K562 (cell line): Measurements from ENCODE around the gene YBX2. TPM values are rescaled to one million over a fixed set of nuclear protein-coding genes. Genes with fewer than 3 reads are reported as not detected.
A peak's percentile ranks its signal among the peaks of the same experiment; 100 is the strongest.

Experiments used
- ATAC-seq: fragments of 200-7000 bp; cut with Tn5 transposase; 3 replicates; pipeline ENCODE4 v1.9.1; 2020; ENCODE audit warnings: moderate library complexity
- BruUV-seq: library from RNA; stranded (reverse); fragments of 400-500 nt; replicated peaks from 2 replicates; lab custom pipeline; 2021; lab: Mats Ljungman, UMichigan
- CTCF ChIA-PET: fragments of 300-600 bp; formaldehyde crosslinking; extraction: SDS; loops from one replicate; lab custom pipeline; 2021; ENCODE audit warnings: low intra/inter-chr PET ratio; lab: Yijun Ruan, JAX
- POLR2A ChIA-PET: fragments of 300-600, 350-650 bp; sonication (Branson Sonifier 250); formaldehyde crosslinking; extraction: SDS; loops from one replicate; lab custom pipeline; 2021; ENCODE audit warnings: antibody characterized with exemption, inconsistent platforms; lab: Yijun Ruan, JAX
- DNase-seq, 4 experiments: peaks; one replicate each; pipeline versions ENCODE4 v3.0.0 to v3.0.0-alpha.2; 2011 to 2018; ENCODE audit warnings: low spot score in 3 of 4, mixed read lengths in 3 of 4; ENCODE audit errors: extremely low read depth in 1 of 4
- FAIRE-seq: peaks from 2 replicates; lab custom pipeline; 2011; peaks lifted over from hg19 to GRCh38; lab: Jason Lieb, UNC
- H2AFZ ChIP-seq: 2 replicates; pipeline ENCODE4 v1.6.0; 2011; ENCODE audit warnings: low read depth, low read length, control low read depth, inconsistent platforms
- H3K27ac ChIP-seq: fragments of 200-600 bp; 3 replicates; pipeline ENCODE4 v1.8.0; 2011; ENCODE audit warnings: low read depth, mild to moderate bottlenecking, control low read depth, inconsistent platforms, low read length, moderate library complexity, mixed read lengths; ENCODE audit errors: extremely low read depth
- H3K27me3 ChIP-seq, 2 experiments: fragments of 300-600 bp in 1 of 2; 2 replicates in 1 of 2; 3 replicates in 1 of 2; pipeline versions ENCODE4 v1.6.0 to v1.8.0; 2011; ENCODE audit warnings: inconsistent platforms in 2 of 2, low read length in 2 of 2, mild to moderate bottlenecking in 1 of 2, mixed read lengths in 1 of 2, moderate library complexity in 1 of 2; ENCODE audit not compliant: control insufficient read depth in 2 of 2, insufficient read depth in 2 of 2
- H3K36me3 ChIP-seq: fragments of 300-600 bp; 3 replicates; pipeline ENCODE4 v1.8.0; 2011; ENCODE audit warnings: mild to moderate bottlenecking, low read length, inconsistent platforms; ENCODE audit not compliant: control insufficient read depth, insufficient read depth
- H3K4me1 ChIP-seq, 2 experiments: fragments of 200-600 bp in 1 of 2; replicated peaks in 1 of 2; 2 replicates in 1 of 2; 3 replicates in 1 of 2; pipeline versions ENCODE4 v1.5.1 to v1.8.0; 2011; ENCODE audit warnings: inconsistent platforms in 2 of 2, low read length in 2 of 2, mild to moderate bottlenecking in 1 of 2, mixed read lengths in 1 of 2, moderate library complexity in 1 of 2; ENCODE audit not compliant: control insufficient read depth in 2 of 2, insufficient read depth in 2 of 2
- H3K4me2 ChIP-seq: 2 replicates; pipeline ENCODE4 v1.6.1; 2011; ENCODE audit warnings: low read length, control low read depth, inconsistent platforms, mixed read lengths; ENCODE audit not compliant: insufficient read depth
- H3K4me3 ChIP-seq: fragments of 200-600 bp; sonication (generic), shearing (Covaris generic); 2 replicates; pipeline ENCODE4 v1.5.1; 2016; ENCODE audit warnings: control low read depth, inconsistent platforms
- H3K79me2 ChIP-seq: fragments of 200-600 bp; 3 replicates; pipeline ENCODE4 v1.8.0; 2011; ENCODE audit warnings: low read length, inconsistent platforms; ENCODE audit not compliant: control insufficient read depth, insufficient read depth
- H3K9ac ChIP-seq, 2 experiments: 2 replicates each; pipeline versions ENCODE4 v1.6.0 to v1.6.1; 2011; ENCODE audit warnings: low read depth in 2 of 2, low read length in 2 of 2, control low read depth in 1 of 2, inconsistent platforms in 1 of 2, mild to moderate bottlenecking in 1 of 2, mixed read lengths in 1 of 2; ENCODE audit not compliant: insufficient read depth in 1 of 2
- H3K9me1 ChIP-seq: one replicate; pipeline ENCODE4 v1.6.0; 2011; ENCODE audit warnings: inconsistent platforms, mild to moderate bottlenecking, low read length, moderate library complexity; ENCODE audit not compliant: control insufficient read depth, insufficient read depth
- H3K9me3 ChIP-seq: replicated peaks from 2 replicates; pipeline ENCODE4 v1.5.1; 2011; ENCODE audit warnings: low read depth, low read length, inconsistent platforms; ENCODE audit not compliant: control insufficient read depth, insufficient read depth
- H4K20me1 ChIP-seq: replicated peaks from 2 replicates; pipeline ENCODE4 v1.6.1; 2011; ENCODE audit warnings: low read length, inconsistent platforms, mixed read lengths; ENCODE audit not compliant: control insufficient read depth, insufficient read depth
- CCAR2 ChIP-seq: fragments of 200-400 bp; formaldehyde crosslinking; IDR thresholded peaks from 2 replicates; pipeline ENCODE4 v1.6.1; 2017; ENCODE audit warnings: mild to moderate bottlenecking, low read depth, low read length
- JUN ChIP-seq, 2 experiments: sonication (generic) in 1 of 2; formaldehyde crosslinking in 1 of 2; IDR thresholded peaks; 2 replicates each; pipeline versions ENCODE4 v1.6.1 to v1.8.0; 2012 to 2022; ENCODE audit warnings: borderline replicate concordance in 2 of 2, mild to moderate bottlenecking in 2 of 2, improper control_type of control experiment in 1 of 2, low read depth in 1 of 2, low read length in 1 of 2, missing genetic modification reagents in 1 of 2
- MTA3 ChIP-seq: fragments of 450-650 bp; formaldehyde crosslinking; IDR thresholded peaks from 2 replicates; pipeline ENCODE4 v1.6.1; 2017; ENCODE audit warnings: mild to moderate bottlenecking, borderline replicate concordance
- NFE2L1 ChIP-seq: fragments of 450-650 bp; IDR thresholded peaks from 2 replicates; pipeline ENCODE4 v1.6.1; 2016; ENCODE audit warnings: missing genetic modification characterization, low read depth, mild to moderate bottlenecking, missing compliant biosample characterization, moderate library complexity, borderline replicate concordance
- PBX2 ChIP-seq, 2 experiments: IDR thresholded peaks in 1 of 2; conservative IDR thresholded peaks in 1 of 2; 2 replicates each; pipeline ENCODE4 v1.6.1; 2016; ENCODE audit warnings: low read depth in 2 of 2, mild to moderate bottlenecking in 1 of 2, missing compliant biosample characterization in 1 of 2, missing genetic modification characterization in 1 of 2, moderate library complexity in 1 of 2
- PHB2 ChIP-seq: fragments of 450-650 bp; IDR thresholded peaks from 2 replicates; pipeline ENCODE4 v1.6.1; 2017; ENCODE audit warnings: low read depth
- ZNF224 ChIP-seq: sonication (generic); formaldehyde crosslinking; IDR thresholded peaks from 2 replicates; pipeline ENCODE4 v1.8.0; 2022; ENCODE audit warnings: mild to moderate bottlenecking, missing genetic modification reagents
- WGBS: fragments of 100-300 bp; shearing (Covaris generic); methylation state at CpG from one replicate; pipeline ENCODE4 v1.1.6; 2016; ENCODE audit warnings: low coverage, mixed read lengths; ENCODE audit not compliant: insufficient coverage; ENCODE audit errors: missing lambda C conversion rate; 5-methylcytosine and 5-hydroxymethylcytosine counted together
- in situ Hi-C: fragments of 300-500 bp; cut with MboI; formaldehyde crosslinking; loops from 4 replicates; pipeline ENCODE4 v1.15.0; 2018; ENCODE audit warnings: inconsistent platforms, mixed read lengths
- intact Hi-C: fragments of 100-400 bp; cut with micrococcal nuclease; formaldehyde crosslinking; loops from 2 replicates; pipeline ENCODE4 v1.14.2; 2022
- polyA plus RNA-seq, 8 experiments: library from polyadenylated mRNA; depleted of rRNA in 4 of 8; stranded (reverse) in 5 of 8; unstranded in 3 of 8; fragments of >200 nt; fragmentation: Nextera tagmentation in 2 of 8; fragmentation: Illumina TruSeq in 1 of 8; extraction: Ambion mirVana in 2 of 8; extraction: Trizol in 1 of 8; gene quantifications; 2 replicates each; pipeline versions ENCODE4 v1.2.1 to v1.2.3, GENCODE V29; 2011 to 2014; ENCODE audit warnings: inconsistent platforms in 1 of 8, missing spikeins in 1 of 8
- total RNA-seq, 7 experiments: library from RNA; depleted of rRNA in 6 of 7; stranded (reverse); fragments of >200 nt in 6 of 7; fragmentation: Illumina TruSeq in 2 of 7; extraction: Trizol in 2 of 7; gene quantifications; 2 replicates each; pipeline versions ENCODE4 v1.2.1 to v1.2.3, GENCODE V29; 2011 to 2021; ENCODE audit warnings: low replicate concordance in 1 of 7

The YBX2 gene
- total and polyA plus RNA-seq, 9 of the 15 experiments (the other 6 are each of a cell fraction or from before 2014, with no cell fraction given): 0.03 to 0.59 (median 0.27) TPM; not detected in 6

DNA sequence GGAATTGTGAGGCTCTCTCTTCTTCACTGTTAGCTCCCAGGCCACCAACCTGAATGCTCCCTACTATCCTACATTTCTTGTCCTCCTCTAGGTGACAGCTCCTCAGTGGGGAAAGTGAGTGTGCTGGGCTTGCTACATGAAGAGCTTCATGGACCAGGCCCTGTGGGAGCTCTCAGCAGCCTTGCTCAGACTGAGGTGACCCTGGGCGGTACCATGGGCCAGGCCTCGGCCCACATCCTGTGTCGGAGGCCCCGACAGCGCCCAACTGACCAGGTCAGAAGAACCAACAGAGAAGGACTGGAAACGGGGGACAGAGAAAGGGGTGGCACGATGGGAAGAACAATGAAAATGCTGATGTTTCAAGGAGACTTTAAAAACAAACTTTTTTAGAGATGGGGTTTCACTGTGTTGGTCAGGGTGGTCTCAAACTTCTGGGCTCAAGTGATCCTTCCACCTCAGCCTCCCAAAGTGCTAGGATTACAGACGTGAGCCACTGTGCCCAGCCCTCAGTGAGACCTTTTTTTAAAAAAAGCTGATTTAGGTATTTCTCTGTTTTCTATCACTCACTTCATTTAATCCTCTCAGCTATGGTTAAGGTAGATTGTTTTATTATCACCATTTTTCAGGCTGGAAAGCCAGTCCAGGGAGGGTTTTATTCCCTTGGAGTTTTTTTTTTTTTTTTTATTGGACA is 37.5 kb downstream of the YBX2 start:
- in situ Hi-C loops (no loop called here), intact Hi-C loops (no loop called here)
- CTCF ChIA-PET: no interaction called here
- H4K20me1 ChIP-seq: no peaks in the 10 kb centered on the region
- BruUV-seq: no TSS peak
- H3K27me3 ChIP-seq: no peaks in the 10 kb centered on the region
- ATAC-seq (no peak), FAIRE-seq (no peak), DNase-seq (no peak)
- POLR2A ChIA-PET: interaction anchor here (0.6 to 1.4 kb wide), 3 partner anchors 14 to 34 kb away, joined by 3 to 6 read pairs (median 4); partner anchors contain the start of gene PHF23
- H3K9ac ChIP-seq: peak overlapping the region in 1 of 2 experiments; percentile 35; a peak in 1 of 4 replicates
- H2AFZ ChIP-seq: no peak overlapping the region
- H3K4me3 ChIP-seq: no peak overlapping the region
- H3K27ac ChIP-seq: no peak overlapping the region
- peaks cover 17% of the 10 kb centered on the region for H3K79me2 ChIP-seq
- no peaks in the 10 kb centered on the region for H3K9me3 ChIP-seq
- no peak overlapping the region for H3K4me2 ChIP-seq
- H3K36me3 ChIP-seq: peaks cover 63% of the 10 kb centered on the region; the same call in 2 of the 3 replicates
- 89% methylated on average over 5 of the region's 8 CpGs for WGBS
- no peak for TF ChIP-seq PBX2 (CRISPR knock-in tag; IDR thresholded peaks at IDR 0.05; ENCODE audit: low read depth)
- no peak for TF ChIP-seq PBX2 (tag; conservative IDR thresholded peaks at IDR 0.05; ENCODE audit: low read depth)
- TF ChIP-seq CCAR2: no peak
- TF ChIP-seq ZNF224 (CRISPR knock-in tag): no peak
- TF ChIP-seq PHB2: no peak
- no peak for TF ChIP-seq JUN (IDR thresholded peaks at IDR 0.05; ENCODE audit: borderline replicate concordance, low read depth, low read length)
- TF ChIP-seq JUN (CRISPR knock-in tag; IDR thresholded peaks at IDR 0.05; ENCODE audit: borderline replicate concordance): no peak
- no peak for TF ChIP-seq MTA3
- TF ChIP-seq NFE2L1 (tag): no peak
- peaks cover 5 to 15% of the 10 kb centered on the region in 2 experiments; a peak in 3 of 5 replicates for H3K4me1 ChIP-seq
- no peaks in the 10 kb centered on the region for H3K9me1 ChIP-seq
